ENCODE results near the gene HDAC4. TPM values are rescaled to one million over a fixed set of nuclear protein-coding genes. Genes with fewer than 3 reads are reported as not detected.

The HDAC4 gene
- total and polyA plus RNA-seq, 2 of the 8 experiments (the other 6 are each of a cell fraction or from before 2014, with no cell fraction given) = 15.4 to 31.5 TPM

DNA sequence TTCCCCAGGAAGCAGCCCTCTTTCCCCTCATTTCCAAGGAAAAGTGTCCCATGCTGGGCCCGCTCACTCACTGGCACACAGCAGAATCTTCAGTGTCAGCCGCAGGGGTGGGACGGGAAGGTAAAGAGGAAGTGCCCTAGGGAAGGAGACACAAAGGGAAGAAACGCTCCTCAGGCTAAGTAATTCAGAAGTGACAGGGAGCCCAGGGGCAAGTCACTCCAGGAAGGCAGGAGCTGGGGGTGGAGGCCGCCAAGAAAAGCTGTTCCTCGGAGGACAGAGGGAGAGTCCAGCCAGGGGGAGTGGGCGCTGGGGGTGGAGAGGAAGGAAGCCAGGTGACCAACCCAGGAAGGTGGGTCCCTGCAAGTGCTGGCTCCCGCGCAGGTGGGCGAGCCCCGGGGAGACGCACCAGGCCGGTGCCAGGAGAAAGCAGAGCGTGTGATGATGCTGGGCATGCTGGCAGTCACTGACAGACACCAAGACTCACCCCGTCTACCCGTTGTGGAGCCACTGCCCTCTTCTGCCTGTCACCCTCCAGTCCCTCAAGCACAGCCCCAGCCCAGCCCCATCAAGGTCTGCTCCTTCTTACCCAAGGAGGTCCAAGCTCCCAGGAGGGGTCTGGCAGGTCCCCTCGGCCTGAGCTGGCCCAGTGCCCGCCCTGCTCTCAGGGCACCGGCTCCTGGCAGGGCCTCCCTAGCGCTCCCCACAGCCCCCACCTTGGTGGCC is 21.7 kb downstream of the HDAC4 start:
- no peak for DNase-seq (ENCODE audit: low read depth in 1 of 2, low spot score in 2 of 2)
- no peak overlapping the region for H3K23ac ChIP-seq (ENCODE audit: insufficient read length)
- H3K23me2 ChIP-seq (ENCODE audit: low read depth, low read length) = no peaks in the 10 kb centered on the region
- no peak overlapping the region for H3K9ac ChIP-seq (replicated peaks in 1 of 4; ENCODE audit: extremely low read depth in 1 of 4, low read depth in 3 of 4, low read length in 3 of 4)
- H3K4me3 ChIP-seq (ENCODE audit: extremely low read depth in 1 of 4, insufficient read depth in 2 of 4, low read depth in 3 of 4, low read length in 4 of 4) = no peak overlapping the region
- no peaks in the 10 kb centered on the region for H3K27me3 ChIP-seq (replicated peaks in 1 of 4; ENCODE audit: control insufficient read depth in 3 of 4, extremely low read depth in 1 of 4, insufficient read depth in 3 of 4, low read length in 3 of 4)
- ChIA-PET CTCF (ENCODE audit: partially characterized antibody) (interaction anchor here (1.0 to 4.1 kb wide), 2 partner anchors 12 to 20 kb away, joined by 3 to 30 read pairs; no protein-coding TSS in a partner anchor), POLR2A (ENCODE audit: partially characterized antibody) (interaction anchor here (1.6 kb wide), 1 partner anchor 20 kb away, joined by 3 read pairs; no protein-coding TSS in a partner anchor)
- H3K36me3 ChIP-seq (ENCODE audit: control insufficient read depth in 2 of 4, insufficient read depth in 4 of 4, low read length in 3 of 4) = no peaks in the 10 kb centered on the region
- H3K4ac ChIP-seq (replicated peaks; ENCODE audit: insufficient read length, low read depth, low read length) = no peak overlapping the region
- peaks cover 24 to 38% of the 10 kb centered on the region in 2 experiments for H4K20me1 ChIP-seq (replicated peaks in 1 of 2; ENCODE audit: control insufficient read depth in 1 of 2, insufficient read depth in 2 of 2, low read length in 2 of 2)
- H2BK15ac ChIP-seq (ENCODE audit: low read length) = no peak overlapping the region
- no peak overlapping the region for H4K91ac ChIP-seq (replicated peaks; ENCODE audit: insufficient read length, low read length)
- H4K5ac ChIP-seq (ENCODE audit: insufficient read length, low read depth, low read length) = no peak overlapping the region
- no peak overlapping the region for H2BK5ac ChIP-seq (ENCODE audit: low read depth, low read length)
- no peak overlapping the region for H3K27ac ChIP-seq (ENCODE audit: low read depth, low read length)
- no peak overlapping the region for H2BK120ac ChIP-seq (replicated peaks; ENCODE audit: low read depth, low read length)
- WGBS, 2 experiments (ENCODE audit: extremely low coverage in 1 of 2, insufficient coverage in 1 of 2, insufficient read length in 1 of 2, insufficient replicate concordance in 2 of 2, low coverage in 1 of 2, low lambda C conversion rate in 2 of 2, missing lambda C conversion rate in 1 of 2) = 96% methylated on average over 19 of the region's 20 CpGs; no CpG with 5 or more reads in 1 of the 2 experiments
- no peak overlapping the region for H2AFZ ChIP-seq (ENCODE audit: low read length)
- H3K18ac ChIP-seq (ENCODE audit: extremely low read depth, low read length) = no peak overlapping the region
- H3K9me3 ChIP-seq (ENCODE audit: insufficient read depth in 2 of 2, low read depth in 1 of 2, low read length in 1 of 2) = no peaks in the 10 kb centered on the region
- FAIRE-seq = no peak
- peaks cover 12 to 24% (median 18%) of the 10 kb centered on the region in 4 experiments for H3K4me1 ChIP-seq (replicated peaks in 1 of 4; ENCODE audit: control insufficient read depth in 3 of 4, insufficient read depth in 4 of 4, low read length in 3 of 4)
- H2AK5ac ChIP-seq (ENCODE audit: low read depth, low read length) = no peak overlapping the region
- H3K56ac ChIP-seq (replicated peaks; ENCODE audit: insufficient read length, low read depth, low read length) = no peak overlapping the region
- no peak overlapping the region for H3K14ac ChIP-seq (ENCODE audit: insufficient read length)
- H2BK20ac ChIP-seq (ENCODE audit: low read length) = no peak overlapping the region
- no peak overlapping the region for H3K4me2 ChIP-seq (ENCODE audit: insufficient read depth in 1 of 2, low read depth in 2 of 2, low read length in 2 of 2)
- no peak overlapping the region for H2BK12ac ChIP-seq (ENCODE audit: low read depth, low read length)
- peaks cover 23% of the 10 kb centered on the region for H3K79me1 ChIP-seq (ENCODE audit: low read depth, low read length)
- H4K8ac ChIP-seq (ENCODE audit: extremely low read depth, insufficient read depth, low read length) = no peak overlapping the region
- H3K79me2 ChIP-seq (ENCODE audit: control insufficient read depth in 1 of 2, insufficient read depth in 2 of 2, low read length in 2 of 2) = peaks cover 0 to 82% of the 10 kb centered on the region in 2 experiments; a peak in 2 of 4 replicates
- TF ChIP-seq JUND (IDR thresholded peaks at IDR 0.05; ENCODE audit: low read length) (no peak), SIRT6 (IDR thresholded peaks at IDR 0.05; ENCODE audit: low read length) (no peak), RNF2 (IDR thresholded peaks at IDR 0.05; ENCODE audit: borderline replicate concordance, low read depth, low read length, missing control alignments, poor library complexity, severe bottlenecking) (no peak), KDM4A (IDR thresholded peaks at IDR 0.05; ENCODE audit: low read depth, low read length, severe bottlenecking) (no peak), HDAC6 (IDR thresholded peaks at IDR 0.05; ENCODE audit: low read depth, low read length) (no peak), EGR1 (IDR thresholded peaks at IDR 0.05; ENCODE audit: borderline replicate concordance, low read depth, low read length) (no peak)
- TF ChIP-seq, protein P1, sequence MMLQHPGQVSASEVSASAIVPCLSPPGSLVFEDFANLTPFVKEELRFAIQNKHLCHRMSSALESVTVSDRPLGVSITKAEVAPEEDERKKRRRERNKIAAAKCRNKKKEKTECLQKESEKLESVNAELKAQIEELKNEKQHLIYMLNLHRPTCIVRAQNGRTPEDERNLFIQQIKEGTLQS (IDR thresholded peaks at IDR 0.05; ENCODE audit: insufficient read depth, low read depth, low read length) = no peak
- TF ChIP-seq, protein P2, sequence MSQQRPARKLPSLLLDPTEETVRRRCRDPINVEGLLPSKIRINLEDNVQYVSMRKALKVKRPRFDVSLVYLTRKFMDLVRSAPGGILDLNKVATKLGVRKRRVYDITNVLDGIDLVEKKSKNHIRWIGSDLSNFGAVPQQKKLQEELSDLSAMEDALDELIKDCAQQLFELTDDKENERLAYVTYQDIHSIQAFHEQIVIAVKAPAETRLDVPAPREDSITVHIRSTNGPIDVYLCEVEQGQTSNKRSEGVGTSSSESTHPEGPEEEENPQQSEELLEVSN (IDR thresholded peaks at IDR 0.05) = no peak
- TF ChIP-seq, protein P3, sequence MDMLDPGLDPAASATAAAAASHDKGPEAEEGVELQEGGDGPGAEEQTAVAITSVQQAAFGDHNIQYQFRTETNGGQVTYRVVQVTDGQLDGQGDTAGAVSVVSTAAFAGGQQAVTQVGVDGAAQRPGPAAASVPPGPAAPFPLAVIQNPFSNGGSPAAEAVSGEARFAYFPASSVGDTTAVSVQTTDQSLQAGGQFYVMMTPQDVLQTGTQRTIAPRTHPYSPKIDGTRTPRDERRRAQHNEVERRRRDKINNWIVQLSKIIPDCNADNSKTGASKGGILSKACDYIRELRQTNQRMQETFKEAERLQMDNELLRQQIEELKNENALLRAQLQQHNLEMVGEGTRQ (IDR thresholded peaks at IDR 0.05; ENCODE audit: low read length) = no peak

Data from H1 (cell line).